A673 (cell line): ENCODE data around the gene GUCA2B. TPM values are rescaled to one million over a fixed set of nuclear protein-coding genes. Genes with fewer than 3 reads are reported as not detected.

Experiments
- BruUV-seq: library from RNA; stranded (reverse); fragments of 400-500 nt; replicated peaks from 2 replicates; lab custom pipeline; 2021; lab: Mats Ljungman, UMichigan
- CTCF ChIA-PET: fragments of 300-600 bp; sonication (Branson Sonifier 250); formaldehyde crosslinking; loops from one replicate; lab custom pipeline; 2022; ENCODE audit warnings: antibody characterized with exemption; lab: Charles Lee
- POLR2A ChIA-PET: fragments of 300-600 bp; sonication (Branson Sonifier 250); formaldehyde crosslinking; loops from one replicate; lab custom pipeline; 2022; ENCODE audit warnings: antibody characterized with exemption; ENCODE audit not compliant: low non-redundant PET; lab: Charles Lee
- DNase-seq: peaks from one replicate; pipeline ENCODE4 v3.0.0-alpha.2; 2015; ENCODE audit warnings: low spot score
- H3K27ac ChIP-seq: fragments of 200-600 bp; sonication (generic); 2 replicates; pipeline ENCODE4 v1.5.1; 2016; ENCODE audit warnings: mixed run types, low read depth, mild to moderate bottlenecking, mixed read lengths, antibody characterized with exemption, low read length; ENCODE audit not compliant: poor library complexity, severe bottlenecking
- H3K27me3 ChIP-seq: fragments of 200-600 bp; sonication (generic); replicated peaks from 2 replicates; pipeline ENCODE4 v1.6.1; 2017; ENCODE audit warnings: mixed run types, low read depth, mild to moderate bottlenecking, mixed read lengths, antibody characterized with exemption, low read length; ENCODE audit not compliant: insufficient read depth, poor library complexity
- H3K36me3 ChIP-seq: fragments of 200-600 bp; sonication (generic); 2 replicates; pipeline ENCODE4 v1.6.1; 2016; ENCODE audit warnings: mixed run types, mild to moderate bottlenecking, mixed read lengths, antibody characterized with exemption, low read length; ENCODE audit not compliant: insufficient read depth, poor library complexity, severe bottlenecking
- H3K4me1 ChIP-seq: fragments of 200-600 bp; sonication (generic); 2 replicates; pipeline ENCODE4 v1.6.1; 2017; ENCODE audit warnings: mixed run types, mild to moderate bottlenecking, mixed read lengths, antibody characterized with exemption, low read length; ENCODE audit not compliant: insufficient read depth, poor library complexity, severe bottlenecking
- H3K4me3 ChIP-seq: fragments of 200-600 bp; sonication (generic); 2 replicates; pipeline ENCODE4 v1.5.1; 2016; ENCODE audit warnings: low read depth, mixed run types, mild to moderate bottlenecking, mixed read lengths, low read length; ENCODE audit not compliant: poor library complexity, severe bottlenecking
- H3K9me3 ChIP-seq: fragments of 200-600 bp; sonication (generic); 2 replicates; pipeline ENCODE4 v1.6.1; 2016; ENCODE audit warnings: mixed run types, low read depth, mild to moderate bottlenecking, mixed read lengths, antibody characterized with exemption, low read length; ENCODE audit not compliant: poor library complexity, severe bottlenecking
- CTCF ChIP-seq: fragments of 300-800, 200-600 bp; sonication (generic); conservative IDR thresholded peaks from 2 replicates; pipeline ENCODE4 v1.5.1; 2017; ENCODE audit warnings: low read depth, mild to moderate bottlenecking, antibody characterized with exemption, low read length, moderate library complexity, mixed read lengths
- EZH2 ChIP-seq: fragments of 200-600 bp; sonication (generic); IDR thresholded peaks from 2 replicates; pipeline ENCODE4 v1.6.1; 2017; ENCODE audit warnings: borderline replicate concordance, low read depth, mild to moderate bottlenecking, mixed read lengths, antibody characterized with exemption, low read length; ENCODE audit not compliant: poor library complexity, severe bottlenecking
- intact Hi-C: fragments of 100-400 bp; cut with micrococcal nuclease; formaldehyde crosslinking; loops from one replicate; pipeline ENCODE4 v1.10.0; 2022; ENCODE audit not compliant: unreplicated experiment
- total RNA-seq: library from RNA; stranded (reverse); gene quantifications from 2 replicates; pipeline ENCODE4 v1.2.3, GENCODE V29; 2021

The GUCA2B gene
- total RNA-seq, 1 experiment from 2014 or later: not detected

GRCh38 chr1:42178249-42178648 lies 25.0 kb downstream of the GUCA2B start:
- Histone ChIP-seq H3K9me3 (no peaks in the 10 kb centered on the region), H3K36me3 (no peaks in the 10 kb centered on the region), H3K27ac (no peak overlapping the region), H3K4me3 (no peak overlapping the region), H3K27me3 (no peaks in the 10 kb centered on the region), H3K4me1 (peaks cover 7% of the 10 kb centered on the region)
- DNase-seq: no peak
- CTCF ChIA-PET: no interaction called here
- no TSS peak for BruUV-seq
- POLR2A ChIA-PET: no interaction called here
- intact Hi-C loops: loop anchor here (10.0 kb wide), 1 partner anchor 157 kb away; the partner anchor contains the start of gene FOXJ3
- TF ChIP-seq CTCF (no peak), EZH2 (no peak)

GRCh38 chr1:42179275-42179674 lies 26.1 kb downstream of the GUCA2B start:
- intact Hi-C loops: loop anchor here (10.0 kb wide), 1 partner anchor 156 kb away; the partner anchor contains the start of gene FOXJ3
- POLR2A ChIA-PET: no interaction called here

GRCh38 chr1:42179900-42180329 lies 26.7 kb downstream of the GUCA2B start:
- BruUV-seq: no TSS peak
- peak; percentile 49 for DNase-seq
- Histone ChIP-seq H3K9me3 (no peaks in the 10 kb centered on the region), H3K27me3 (no peaks in the 10 kb centered on the region), H3K4me3 (no peak overlapping the region), H3K4me1 (peaks cover 3% of the 10 kb centered on the region), H3K36me3 (no peaks in the 10 kb centered on the region), H3K27ac (no peak overlapping the region)
- ChIA-PET POLR2A (no interaction called here), CTCF (no interaction called here)
- TF ChIP-seq EZH2 (no peak), CTCF (no peak)
- intact Hi-C loops: loop anchor here (10.0 kb wide), 1 partner anchor 155 kb away; the partner anchor contains the start of gene FOXJ3

More at GRCh38 chr1:42179275-42179674, 26.1 kb downstream of the GUCA2B start:
- Histone ChIP-seq H3K4me3 (no peak overlapping the region), H3K27me3 (no peaks in the 10 kb centered on the region), H3K27ac (no peak overlapping the region), H3K9me3 (no peaks in the 10 kb centered on the region), H3K4me1 (peaks cover 3% of the 10 kb centered on the region), H3K36me3 (no peaks in the 10 kb centered on the region)
- DNase-seq: no peak
- CTCF ChIA-PET: no interaction called here
- no TSS peak for BruUV-seq
- no peak for TF ChIP-seq CTCF
- TF ChIP-seq EZH2: no peak
